ENCODE measurements around the gene SEPTIN5.

DNA sequence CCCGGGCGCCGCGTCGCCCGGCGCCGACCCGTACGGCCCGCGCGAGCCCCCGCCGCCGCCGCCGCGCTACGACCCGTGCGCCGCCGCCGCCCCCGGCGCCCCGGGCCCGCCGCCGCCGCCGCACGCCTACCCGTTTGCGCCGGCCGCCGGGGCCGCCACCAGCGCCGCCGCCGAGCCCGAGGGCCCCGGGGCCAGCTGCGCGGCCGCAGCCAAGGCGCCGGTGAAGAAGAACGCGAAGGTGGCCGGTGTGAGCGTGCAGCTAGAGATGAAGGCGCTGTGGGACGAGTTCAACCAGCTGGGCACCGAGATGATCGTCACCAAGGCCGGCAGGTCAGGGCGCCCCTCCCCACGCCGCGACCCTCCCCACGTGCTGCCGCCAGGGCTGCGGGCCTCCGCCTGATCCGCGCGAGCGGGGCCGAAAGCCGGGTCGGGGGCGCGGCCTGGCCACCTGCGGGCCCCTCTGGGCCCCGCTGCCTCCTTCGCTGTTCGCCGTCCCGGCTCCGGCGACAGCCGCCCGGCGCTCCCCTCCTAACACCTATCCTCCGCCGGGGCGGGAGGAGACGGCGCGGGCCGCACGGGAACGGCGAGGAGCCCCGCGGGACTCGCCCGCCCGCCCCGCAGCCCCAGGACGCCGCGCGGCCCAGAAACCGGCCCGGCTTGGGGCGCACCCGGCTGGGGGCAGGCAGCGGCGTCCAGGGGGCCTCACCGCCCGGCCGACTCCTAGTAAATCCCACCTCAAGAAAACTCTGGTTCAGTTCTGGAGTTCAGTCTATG lies 46.8 kb downstream of the SEPTIN5 start:
- TF ChIP-seq JUNB (IDR thresholded peaks at IDR 0.05) (no peak), USF2 (IDR thresholded peaks at IDR 0.05) (no peak), CEBPB (IDR thresholded peaks at IDR 0.05) (no peak), POLR2AphosphoS2 (conservative IDR thresholded peaks at IDR 0.05; ENCODE audit: low read length) (no peak), RFX5 (IDR thresholded peaks at IDR 0.05) (no peak), ZC3H11A (IDR thresholded peaks at IDR 0.05) (no peak), SMC3 (IDR thresholded peaks at IDR 0.05) (no peak), REST (IDR thresholded peaks at IDR 0.05) (no peak)
- TF ChIP-seq, protein P1, sequence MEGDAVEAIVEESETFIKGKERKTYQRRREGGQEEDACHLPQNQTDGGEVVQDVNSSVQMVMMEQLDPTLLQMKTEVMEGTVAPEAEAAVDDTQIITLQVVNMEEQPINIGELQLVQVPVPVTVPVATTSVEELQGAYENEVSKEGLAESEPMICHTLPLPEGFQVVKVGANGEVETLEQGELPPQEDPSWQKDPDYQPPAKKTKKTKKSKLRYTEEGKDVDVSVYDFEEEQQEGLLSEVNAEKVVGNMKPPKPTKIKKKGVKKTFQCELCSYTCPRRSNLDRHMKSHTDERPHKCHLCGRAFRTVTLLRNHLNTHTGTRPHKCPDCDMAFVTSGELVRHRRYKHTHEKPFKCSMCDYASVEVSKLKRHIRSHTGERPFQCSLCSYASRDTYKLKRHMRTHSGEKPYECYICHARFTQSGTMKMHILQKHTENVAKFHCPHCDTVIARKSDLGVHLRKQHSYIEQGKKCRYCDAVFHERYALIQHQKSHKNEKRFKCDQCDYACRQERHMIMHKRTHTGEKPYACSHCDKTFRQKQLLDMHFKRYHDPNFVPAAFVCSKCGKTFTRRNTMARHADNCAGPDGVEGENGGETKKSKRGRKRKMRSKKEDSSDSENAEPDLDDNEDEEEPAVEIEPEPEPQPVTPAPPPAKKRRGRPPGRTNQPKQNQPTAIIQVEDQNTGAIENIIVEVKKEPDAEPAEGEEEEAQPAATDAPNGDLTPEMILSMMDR (IDR thresholded peaks at IDR 0.05): no peak
- TF ChIP-seq, protein P2, sequence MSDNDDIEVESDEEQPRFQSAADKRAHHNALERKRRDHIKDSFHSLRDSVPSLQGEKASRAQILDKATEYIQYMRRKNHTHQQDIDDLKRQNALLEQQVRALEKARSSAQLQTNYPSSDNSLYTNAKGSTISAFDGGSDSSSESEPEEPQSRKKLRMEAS (IDR thresholded peaks at IDR 0.05): no peak

Data from A549 (cell line).